GM18502 (cell line): ENCODE data around the gene SLC6A6.

ENCODE experiments used
- ATAC-seq: cut with Tn5 transposase; IDR thresholded peaks from one replicate; pipeline ENCODE4 v1.9.1; 2021; ENCODE audit warnings: mild to moderate bottlenecking; ENCODE audit not compliant: unreplicated experiment, poor library complexity

The SLC6A6 gene

DNA sequence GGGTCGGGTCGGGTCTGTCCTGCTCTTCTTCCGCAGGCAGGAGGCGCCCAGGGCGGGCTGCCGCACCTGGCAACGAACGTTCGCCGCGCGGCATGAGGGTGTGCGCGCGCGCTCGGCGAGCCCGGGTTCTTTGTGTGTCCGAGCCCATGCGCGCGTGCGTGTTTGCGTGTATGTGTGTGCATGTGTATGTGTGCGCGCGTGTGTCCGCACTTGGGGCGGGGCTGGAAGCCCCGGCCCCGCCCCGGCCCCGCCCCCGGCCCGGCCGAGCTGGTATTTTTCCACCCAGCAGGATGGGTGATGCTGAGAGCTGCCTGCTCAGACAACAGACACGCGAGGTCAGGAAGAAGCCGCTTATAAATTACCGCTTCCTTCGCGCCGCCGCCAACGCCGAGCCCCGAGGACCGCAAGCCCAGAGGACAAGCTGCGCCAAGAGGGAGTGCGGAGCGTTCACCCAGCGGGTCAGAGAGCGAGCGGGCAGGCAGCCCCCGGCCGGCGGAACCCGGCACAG lies at the start of gene SLC6A6:
SLC6A6 (plus strand) TSS at position 303 of the 508 bp plus-strand sequence. CDS start 41,029 bp downstream, outside the sequence.
- peak; percentile 78 for ATAC-seq

- ATAC-seq: no peak
Observed at GRCh38 chr3:14353502-14353901, 48.9 kb upstream of the SLC6A6 start.

DNA sequence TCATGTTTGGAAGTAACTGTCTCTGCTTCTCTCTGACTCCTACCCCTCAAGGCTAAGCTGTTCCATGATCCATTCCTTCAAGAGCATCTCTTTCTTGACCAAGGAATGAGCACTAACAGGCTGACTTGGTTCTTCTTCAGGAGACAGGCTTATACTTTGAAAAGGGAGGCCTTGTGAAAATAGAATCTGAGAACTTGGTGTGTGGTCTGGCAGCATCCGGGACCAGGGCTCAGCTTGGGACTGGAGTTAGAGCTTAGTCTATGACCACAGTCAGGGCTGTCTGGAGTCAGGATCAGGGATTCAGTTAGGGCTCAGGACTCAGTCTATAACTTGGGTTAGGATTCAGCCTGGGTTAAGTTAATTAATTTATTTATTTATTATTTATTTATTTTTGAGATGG lies 44.9 kb upstream of the SLC6A6 start:
- no peak for ATAC-seq

DNA sequence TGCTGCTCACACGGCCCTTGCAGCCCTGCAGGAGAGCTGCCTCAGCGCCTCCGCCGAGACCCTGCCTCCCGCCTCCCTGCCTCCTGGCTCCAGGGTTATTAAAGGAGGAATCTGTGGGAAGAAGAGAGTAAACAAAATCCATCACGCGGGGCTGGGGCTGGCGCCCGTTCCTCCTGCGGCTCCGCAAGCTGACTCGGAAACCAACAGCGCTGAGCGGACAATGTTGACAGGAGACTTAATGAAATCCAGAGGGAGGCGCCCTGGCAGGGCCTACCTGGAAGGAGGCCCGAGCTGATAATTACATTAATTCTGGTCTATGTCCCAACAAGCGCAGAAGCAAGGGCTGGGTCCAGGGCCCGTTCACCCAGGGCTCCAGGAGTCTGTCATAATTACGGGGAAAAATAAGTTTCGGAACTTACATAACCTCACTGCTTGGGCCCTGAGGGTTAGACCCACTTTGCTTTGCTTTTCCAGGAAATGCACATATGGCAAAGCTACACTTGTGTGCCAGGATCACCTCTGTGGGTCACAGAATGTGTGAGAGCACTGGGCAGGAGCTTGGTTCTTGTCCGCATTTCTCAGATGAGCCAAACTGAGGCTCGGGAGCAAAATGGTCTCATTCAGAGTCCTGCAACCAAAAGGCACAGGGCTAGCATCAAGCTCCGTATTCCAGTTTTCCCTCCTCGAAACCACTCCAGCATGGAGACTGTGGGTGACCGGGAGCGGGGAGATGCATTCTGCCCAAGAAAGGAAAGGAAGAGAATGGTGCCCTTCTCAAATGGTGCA lies 43.8 kb upstream of the SLC6A6 start:
- ATAC-seq: no peak

DNA sequence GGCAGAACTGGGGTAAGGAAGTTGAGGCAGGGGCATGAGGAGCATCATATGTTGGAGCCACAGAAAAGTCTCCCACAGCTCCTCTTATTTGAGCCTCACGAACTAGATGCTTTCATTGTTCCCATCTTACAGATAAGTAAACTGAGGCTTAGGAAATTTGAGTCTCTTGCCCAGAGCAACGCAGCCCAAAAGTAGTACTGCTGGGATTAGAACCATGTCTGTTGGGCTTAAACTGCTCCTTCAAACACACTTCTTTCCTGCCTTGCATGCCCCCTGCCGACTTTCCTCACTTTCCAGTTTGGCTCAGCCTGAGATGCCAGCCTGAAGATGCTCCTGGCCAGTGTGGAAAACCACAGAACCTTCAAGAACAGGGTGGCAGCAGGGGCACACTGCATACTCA lies 43.1 kb upstream of the SLC6A6 start:
- ATAC-seq: no peak

DNA sequence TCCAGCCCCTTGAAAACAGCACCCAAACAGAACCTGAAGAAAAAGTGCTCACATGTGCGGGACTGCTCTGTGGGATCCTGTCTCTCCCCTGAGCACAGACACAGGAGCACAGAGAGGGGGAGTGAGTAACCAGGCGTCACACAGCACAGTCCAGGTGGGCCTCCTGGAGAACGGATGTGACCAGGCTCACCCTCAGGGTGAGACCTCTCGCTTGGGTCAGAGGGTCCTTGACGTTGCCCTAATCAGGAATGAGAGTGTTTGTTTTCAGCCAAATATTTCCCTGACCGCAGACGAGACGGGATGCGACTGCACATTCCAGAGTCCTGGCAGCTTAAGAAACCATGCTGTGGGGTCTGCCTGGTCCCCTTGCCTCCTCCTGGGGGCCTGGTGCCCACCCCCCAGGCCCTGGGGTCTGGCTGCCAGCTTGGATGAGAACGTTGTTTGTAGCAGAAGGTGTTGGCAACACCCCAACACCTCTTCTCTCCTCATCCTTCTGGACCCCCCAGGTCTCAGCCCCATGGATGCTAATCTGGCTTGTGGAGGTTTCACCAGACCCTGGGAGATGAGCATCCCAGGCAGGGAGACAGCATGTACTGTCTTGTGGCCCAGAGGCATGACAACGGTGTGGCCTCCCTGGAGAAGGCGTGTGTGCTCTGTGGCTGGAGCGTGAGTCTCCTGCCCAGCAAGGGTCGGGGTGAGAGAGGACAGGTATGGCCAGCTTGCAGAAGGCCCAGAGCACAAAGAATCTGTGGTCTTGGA lies 42.1 kb upstream of the SLC6A6 start:
- no peak for ATAC-seq

- no peak for ATAC-seq
Observed at GRCh38 chr3:14361068-14361677, 41.2 kb upstream of the SLC6A6 start.

DNA sequence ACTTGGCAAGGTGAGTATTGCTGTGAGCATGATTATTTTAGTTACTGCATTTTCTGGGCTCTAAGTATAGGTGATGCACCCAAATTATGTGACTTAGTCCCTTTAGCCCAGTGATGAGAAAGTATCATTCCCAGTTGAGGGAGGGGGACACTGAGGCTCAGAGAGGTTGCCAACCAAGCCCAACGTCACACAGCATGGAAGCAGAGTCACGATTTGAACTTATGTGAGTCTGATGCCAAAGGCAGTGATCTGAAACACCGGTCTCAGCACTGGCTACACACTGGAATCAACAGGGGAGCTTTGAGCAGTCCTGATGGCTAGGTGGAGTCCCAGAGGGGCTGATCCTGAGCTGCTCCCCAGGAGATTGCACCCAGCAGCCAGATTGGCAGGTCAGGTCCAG lies 39.5 kb upstream of the SLC6A6 start:
- ATAC-seq: no peak

- ATAC-seq: no peak
Observed at GRCh38 chr3:14363379-14363778, 39.0 kb upstream of the SLC6A6 start.

DNA sequence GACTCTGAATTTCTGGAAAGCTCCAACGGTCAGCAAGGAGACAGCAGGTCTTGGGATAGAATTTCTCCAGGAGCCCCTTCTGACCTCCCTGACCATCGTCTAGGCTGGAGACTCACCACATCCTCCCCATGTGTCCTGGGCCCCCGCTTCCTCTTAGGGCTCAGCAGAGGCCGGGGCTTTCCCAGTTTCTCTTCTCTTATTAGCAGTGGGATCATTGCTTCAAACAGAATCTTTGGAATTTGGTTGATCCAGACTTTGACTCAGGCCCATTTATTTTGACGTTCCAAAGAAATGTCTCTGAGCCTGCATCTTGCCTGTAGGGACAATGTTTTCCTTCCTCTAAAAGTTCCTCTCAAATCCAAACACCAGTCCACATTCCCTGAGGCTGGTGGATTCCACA lies 38.4 kb upstream of the SLC6A6 start:
- no peak for ATAC-seq

DNA sequence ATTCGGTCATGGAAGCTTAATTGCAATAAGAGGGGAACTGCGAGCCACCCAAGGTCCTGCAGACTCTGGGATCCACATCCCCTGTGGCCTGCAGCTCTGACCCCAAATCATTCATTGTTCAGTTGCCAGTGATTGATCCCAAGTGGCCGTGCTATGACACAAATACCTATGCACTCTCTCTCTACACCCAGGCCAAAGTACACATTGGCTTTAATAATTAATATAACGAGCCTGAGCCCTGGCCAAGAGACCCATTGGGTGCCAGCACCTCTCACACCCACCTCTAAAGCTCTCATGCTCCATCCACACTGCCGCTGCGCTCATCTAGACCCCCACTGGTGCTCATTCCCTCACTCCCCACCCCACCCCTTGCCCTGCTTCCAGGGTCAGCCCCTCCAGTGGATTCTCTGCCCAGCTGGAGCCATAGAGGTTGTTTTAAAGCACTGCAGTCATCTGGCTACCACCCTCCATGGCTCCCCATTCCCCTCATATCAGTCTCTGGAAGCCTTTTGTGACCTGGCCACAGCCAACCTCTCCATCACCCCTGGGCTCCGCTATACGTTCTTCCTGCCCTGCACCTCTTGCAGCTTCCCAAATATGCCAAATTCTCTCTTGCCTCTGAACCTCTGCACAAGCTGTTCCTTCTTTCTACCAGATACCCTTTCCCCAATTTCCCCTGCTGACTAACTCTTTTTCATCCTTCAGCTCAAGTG lies 37.7 kb upstream of the SLC6A6 start:
- no peak for ATAC-seq

GRCh38 chr3:14366248-14366647 lies 36.2 kb upstream of the SLC6A6 start:
- no peak for ATAC-seq

DNA sequence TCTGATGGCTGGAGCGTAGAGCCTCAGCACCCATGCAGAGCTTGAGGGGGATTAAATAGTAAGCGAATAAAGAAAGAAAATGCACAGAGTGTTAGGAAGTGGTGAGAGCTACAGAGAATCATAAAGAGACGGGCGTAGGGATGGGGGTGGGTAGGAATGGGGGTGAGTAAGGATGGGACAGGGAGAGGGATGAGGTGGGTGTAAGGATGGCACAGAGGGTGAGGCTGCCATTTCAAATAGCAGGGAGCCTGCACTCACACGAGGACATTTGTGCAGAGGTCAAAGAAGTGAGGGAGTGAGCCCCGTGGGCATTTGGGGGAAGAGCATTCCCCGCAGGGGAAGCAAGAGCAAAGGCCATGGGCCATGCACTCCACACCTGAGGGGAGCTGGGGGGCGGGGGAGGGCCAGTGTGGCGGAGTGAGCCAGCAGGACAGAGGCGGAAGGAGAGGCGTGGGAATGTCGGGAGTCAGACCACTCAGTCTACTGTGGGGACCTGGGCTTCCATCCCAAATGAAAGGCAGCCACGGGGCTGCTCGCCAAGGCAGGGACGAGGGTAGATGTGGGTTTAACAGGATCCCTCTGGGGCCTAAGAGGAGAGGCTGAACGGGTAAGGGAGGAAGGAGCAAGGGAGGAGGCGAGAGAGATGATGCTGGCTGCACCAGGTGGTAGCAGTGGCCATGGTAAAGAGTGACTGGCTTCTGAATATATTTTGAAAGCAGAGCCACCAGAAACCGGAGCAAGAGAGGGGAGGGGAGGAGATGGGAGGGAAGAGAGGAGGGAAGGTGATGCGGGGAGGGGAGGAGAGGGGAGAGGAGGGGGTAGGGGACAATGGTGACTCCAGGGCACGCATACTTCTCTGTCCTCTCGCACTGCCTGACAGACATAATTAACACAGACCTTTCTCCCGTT lies 35.2 kb upstream of the SLC6A6 start:
- ATAC-seq: no peak

GRCh38 chr3:14368146-14368545 lies 34.3 kb upstream of the SLC6A6 start:
- ATAC-seq: no peak

- no peak for ATAC-seq
Observed at GRCh38 chr3:14368885-14369284, 33.5 kb upstream of the SLC6A6 start.

GRCh38 chr3:14369675-14370669 lies 32.4 kb upstream of the SLC6A6 start:
- no peak for ATAC-seq

DNA sequence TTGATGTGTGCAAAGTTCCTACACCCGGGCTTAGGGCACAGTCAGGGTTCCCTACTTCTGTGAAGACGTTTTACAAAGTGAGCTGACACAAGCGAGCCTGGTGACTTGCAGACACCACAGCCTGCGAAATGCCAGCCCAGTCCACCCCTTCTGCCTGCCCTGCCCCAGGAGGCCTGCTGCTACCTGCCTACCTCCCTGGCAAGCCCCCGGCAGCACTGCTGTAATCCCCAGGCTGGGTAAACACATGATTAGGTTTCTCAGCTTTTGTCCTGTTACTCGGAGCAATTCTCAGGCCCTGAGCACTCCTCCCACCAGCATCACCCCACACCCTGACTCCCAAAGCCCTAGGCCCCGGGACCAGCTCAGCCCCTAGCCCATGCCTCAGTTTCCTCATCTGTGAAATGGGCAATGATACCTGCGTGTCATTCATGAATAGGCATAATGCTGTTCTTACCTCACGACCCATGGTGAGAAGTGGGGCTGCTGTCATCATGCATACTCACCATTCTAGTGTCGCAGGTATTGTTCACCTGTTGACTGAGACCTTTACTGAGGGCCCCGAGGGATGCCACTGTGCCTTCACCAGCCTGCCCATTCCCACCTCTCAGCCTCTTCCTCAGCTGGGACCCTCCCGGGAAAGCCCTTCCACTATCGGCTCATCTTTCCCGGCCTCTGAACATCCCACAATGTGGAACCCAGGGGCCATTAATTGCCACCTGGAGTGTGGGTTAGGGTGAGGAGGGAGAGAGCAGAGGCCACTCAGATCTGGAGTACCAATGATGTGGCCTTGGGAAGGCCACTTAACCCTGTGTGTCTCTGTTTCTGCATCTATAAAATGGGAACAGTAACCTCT lies 31.5 kb upstream of the SLC6A6 start:
- no peak for ATAC-seq
